A549 treated with AZD9567 at 1 μM for 4 hours (cell line): Measurements from ENCODE around the gene APOL6. TPM values are rescaled to one million over a fixed set of nuclear protein-coding genes. Genes with fewer than 3 reads are reported as not detected.

Experiments
- total RNA-seq: library from RNA; stranded (reverse); fragments of 200-300 nt; extraction: Qiagen RNA extraction; gene quantifications from 5 replicates; pipeline ENCODE4 v1.2.3, GENCODE V29; 2022; ENCODE audit not compliant: insufficient read depth

The APOL6 gene, protein sequence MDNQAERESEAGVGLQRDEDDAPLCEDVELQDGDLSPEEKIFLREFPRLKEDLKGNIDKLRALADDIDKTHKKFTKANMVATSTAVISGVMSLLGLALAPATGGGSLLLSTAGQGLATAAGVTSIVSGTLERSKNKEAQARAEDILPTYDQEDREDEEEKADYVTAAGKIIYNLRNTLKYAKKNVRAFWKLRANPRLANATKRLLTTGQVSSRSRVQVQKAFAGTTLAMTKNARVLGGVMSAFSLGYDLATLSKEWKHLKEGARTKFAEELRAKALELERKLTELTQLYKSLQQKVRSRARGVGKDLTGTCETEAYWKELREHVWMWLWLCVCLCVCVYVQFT
- total RNA-seq, result 1.0 to 1.3 TPM (median 1.2 TPM) in 5 replicates

DNA sequence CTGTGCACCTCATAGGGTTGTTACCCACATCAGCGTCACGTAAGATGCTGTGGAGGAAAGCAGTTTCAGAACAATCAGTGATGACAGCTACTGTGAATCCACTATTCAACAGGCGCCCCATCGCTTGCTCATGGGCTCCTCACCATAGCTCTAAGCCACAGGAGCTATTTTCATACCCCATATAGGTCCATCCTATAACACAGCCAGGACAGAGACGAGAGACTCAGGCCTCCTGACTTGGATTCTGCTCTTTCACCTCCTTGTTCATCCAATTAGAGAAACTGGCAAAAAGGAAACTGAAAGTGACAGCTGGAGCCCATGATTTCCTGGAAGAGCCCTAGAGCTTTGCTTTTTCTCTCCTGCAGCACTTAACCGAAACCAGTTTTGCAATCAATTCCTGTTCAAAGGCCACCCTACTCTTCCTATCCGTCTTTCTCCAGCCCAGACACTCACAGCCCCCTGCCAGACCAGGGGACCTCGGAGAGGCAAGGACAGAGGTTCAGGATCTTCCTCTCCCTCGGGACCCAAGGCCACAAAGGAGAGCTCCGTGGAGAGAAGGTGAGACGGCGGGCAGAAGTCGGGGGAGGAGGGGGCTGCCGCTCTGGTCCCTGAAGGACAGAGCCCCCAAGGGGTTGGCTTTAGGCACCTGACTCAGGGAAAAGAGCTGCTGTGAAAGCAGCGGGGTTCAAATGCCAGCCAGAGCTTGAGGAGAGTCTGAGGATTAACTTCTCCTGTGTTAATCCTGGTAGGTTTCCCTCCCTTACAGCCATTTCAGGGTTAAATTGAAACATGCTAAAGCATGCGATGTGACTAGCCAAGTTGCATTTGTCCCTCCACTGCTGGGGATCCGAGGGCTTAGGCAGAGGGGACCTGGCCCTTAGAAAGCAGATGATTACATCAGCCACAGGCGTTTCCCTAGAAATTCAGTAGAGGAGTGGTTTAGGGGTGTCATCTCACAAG, at the start of gene APOL6:
TSS of gene APOL6 (plus strand) at position 381 of the 960 bp plus-strand sequence. CDS start 7,980 bp downstream, outside the sequence.

DNA sequence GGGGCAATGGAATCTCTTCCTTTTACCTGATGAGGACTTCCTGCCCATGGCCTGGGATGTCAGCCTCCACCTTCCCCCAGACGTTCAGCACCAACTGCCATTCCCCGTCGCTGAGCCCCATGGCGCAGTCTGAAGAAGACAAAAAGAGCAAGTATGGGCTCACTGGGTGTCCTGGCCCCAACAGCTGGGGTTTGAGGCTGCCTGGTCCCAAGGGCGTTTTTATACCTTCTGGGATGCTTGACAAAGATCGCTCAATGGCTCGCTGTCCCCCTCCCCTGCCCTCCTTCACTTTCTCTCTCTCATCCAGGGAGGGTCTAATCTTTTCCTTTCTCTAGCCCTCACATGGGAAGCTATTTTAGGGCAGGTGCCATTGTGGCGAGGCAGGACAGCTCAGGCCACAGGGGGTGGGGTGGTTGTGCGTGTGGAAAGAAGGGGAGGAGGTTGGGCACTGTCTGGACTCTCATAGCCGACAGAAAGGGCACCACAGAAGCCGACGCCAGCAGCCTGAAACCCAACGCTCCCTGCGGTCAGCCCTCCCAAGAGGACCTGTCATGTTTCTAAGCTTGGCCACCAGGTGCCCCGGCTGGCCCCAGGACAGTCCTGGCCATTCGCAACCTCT, 31.0 kb upstream of the APOL6 start, which contains the start of gene MB:
TSS of gene MB (minus strand) at position 193 of the 619 bp plus-strand sequence. CDS start at position 121, 72 bp downstream.

DNA sequence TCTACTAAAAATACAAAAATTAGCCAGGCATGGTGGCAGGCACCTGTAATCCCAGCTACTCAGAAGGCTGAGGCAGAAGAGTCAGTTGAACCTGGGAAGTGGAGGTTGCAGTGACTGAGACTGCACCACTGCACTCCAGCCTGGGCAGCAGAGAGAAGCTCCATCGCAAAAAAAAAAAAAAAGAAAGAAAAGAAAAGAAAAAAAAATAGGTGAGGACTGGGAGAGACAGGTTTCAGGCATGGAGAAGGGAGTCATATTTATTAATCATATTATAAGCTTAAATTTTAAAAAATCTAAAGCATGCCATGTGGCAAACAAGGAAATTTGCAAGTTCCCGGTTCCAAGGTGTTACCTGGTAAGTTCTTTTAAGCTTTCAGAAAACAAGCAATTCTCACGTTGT, 69.3 kb downstream of the APOL6 start, which contains the start of gene APOL5:
TSS of gene APOL5 (plus strand) at position 301 of the 400 bp plus-strand sequence. CDS start at position 301, 0 bp downstream.

Other genes starting within 250 kb of the APOL6 start
- gene MCM5, start 248.3 kb upstream of the APOL6 start, total RNA-seq, result 80.4 to 97.0 TPM (median 84.5 TPM) in 5 replicates
- 0.57 to 0.80 TPM (median 0.72 TPM) in 5 replicates for gene RASD2, start 107.6 kb upstream of the APOL6 start, total RNA-seq
- 6.6 to 9.0 TPM (median 7.4 TPM) in 4 of 5 replicates, not detected in the other for gene MB, start 31.1 kb upstream of the APOL6 start, total RNA-seq
- not detected in 5 replicates for gene APOL5, start 69.4 kb downstream of the APOL6 start, total RNA-seq